Measurements from ENCODE around the gene SUSD3. TPM values are rescaled to one million over a fixed set of nuclear protein-coding genes. Genes with fewer than 3 reads are reported as not detected.

SUSD3 gene
- total RNA-seq, 2 donors from 2014 or later: 1.6 to 11.8 TPM

GRCh38 chr9:93024986-93025630 is 33.4 kb upstream of the SUSD3 start:
- no peaks in the 10 kb centered on the region for H3K4me1 ChIP-seq
- H3K9me3 ChIP-seq: no peaks in the 10 kb centered on the region
- H3K27me3 ChIP-seq: no peaks in the 10 kb centered on the region
- no peak overlapping the region for H3K4me3 ChIP-seq
- TF ChIP-seq CTCF (IDR thresholded peaks at IDR 0.05): no peak
- H3K36me3 ChIP-seq: no peaks in the 10 kb centered on the region
- no peak for DNase-seq (ENCODE audit: low spot score)
- H3K27ac ChIP-seq: no peak overlapping the region

- no peaks in the 10 kb centered on the region for H3K9me3 ChIP-seq
- no peak for TF ChIP-seq CTCF (IDR thresholded peaks at IDR 0.05)
- H3K4me3 ChIP-seq: no peak overlapping the region
- no peak overlapping the region for H3K27ac ChIP-seq
- no peaks in the 10 kb centered on the region for H3K36me3 ChIP-seq
- no peak for DNase-seq (ENCODE audit: low spot score)
- H3K4me1 ChIP-seq: no peaks in the 10 kb centered on the region
- H3K27me3 ChIP-seq: no peaks in the 10 kb centered on the region
Observed at GRCh38 chr9:93025736-93026135, 32.8 kb upstream of the SUSD3 start.

- Histone ChIP-seq H3K27ac (no peak overlapping the region), H3K36me3 (no peaks in the 10 kb centered on the region), H3K4me1 (no peaks in the 10 kb centered on the region), H3K4me3 (no peak overlapping the region), H3K27me3 (no peaks in the 10 kb centered on the region), H3K9me3 (no peaks in the 10 kb centered on the region)
- DNase-seq (ENCODE audit: low spot score): no peak
- TF ChIP-seq CTCF (IDR thresholded peaks at IDR 0.05): no peak
Observed at GRCh38 chr9:93026640-93027039, 31.9 kb upstream of the SUSD3 start.

- Histone ChIP-seq H3K9me3 (no peaks in the 10 kb centered on the region), H3K4me1 (no peaks in the 10 kb centered on the region), H3K27ac (no peak overlapping the region), H3K4me3 (no peak overlapping the region), H3K27me3 (no peaks in the 10 kb centered on the region), H3K36me3 (no peaks in the 10 kb centered on the region)
- TF ChIP-seq CTCF (IDR thresholded peaks at IDR 0.05): no peak
- no peak for DNase-seq (ENCODE audit: low spot score)
Observed at GRCh38 chr9:93027750-93028149, 30.8 kb upstream of the SUSD3 start.

- no peaks in the 10 kb centered on the region for H3K9me3 ChIP-seq
- no peaks in the 10 kb centered on the region for H3K27me3 ChIP-seq
- no peak for TF ChIP-seq CTCF (IDR thresholded peaks at IDR 0.05)
- H3K27ac ChIP-seq: no peak overlapping the region
- no peak overlapping the region for H3K4me3 ChIP-seq
- DNase-seq (ENCODE audit: low spot score): no peak
- H3K36me3 ChIP-seq: no peaks in the 10 kb centered on the region
- no peaks in the 10 kb centered on the region for H3K4me1 ChIP-seq
Observed at GRCh38 chr9:93028448-93029006, 30.0 kb upstream of the SUSD3 start.
